GM12874 (cell line): Measurements from ENCODE around the gene ANKFN1.

Source experiments
- TF ChIP-seq, protein P1 (sequence below): IDR thresholded peaks from 2 replicates; pipeline ENCODE4 v1.5.1; 2011; ENCODE audit warnings: low read depth, mild to moderate bottlenecking, control low read depth, low read length, moderate library complexity; ENCODE audit not compliant: insufficient read depth

The ANKFN1 gene

DNA sequence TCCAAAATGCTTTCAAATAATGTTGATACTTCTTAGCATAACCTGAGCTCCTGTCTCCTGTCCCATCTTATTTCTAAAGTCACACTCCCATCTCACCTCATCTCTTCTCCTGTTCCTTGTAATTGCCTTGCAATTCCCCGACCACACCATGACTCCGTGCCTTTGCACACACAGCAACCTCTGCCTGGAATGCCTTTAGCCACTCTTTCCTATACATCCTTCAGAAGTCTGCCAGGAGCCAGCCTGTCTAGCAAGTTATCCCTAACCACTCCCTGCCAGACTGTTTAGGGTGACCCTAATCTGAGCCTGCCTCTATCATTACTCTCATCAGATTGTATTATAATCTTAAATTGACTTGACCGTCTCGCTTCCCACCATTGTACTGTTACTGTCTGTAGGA, 272.2 kb downstream of the ANKFN1 start:
- TF ChIP-seq, protein P1, sequence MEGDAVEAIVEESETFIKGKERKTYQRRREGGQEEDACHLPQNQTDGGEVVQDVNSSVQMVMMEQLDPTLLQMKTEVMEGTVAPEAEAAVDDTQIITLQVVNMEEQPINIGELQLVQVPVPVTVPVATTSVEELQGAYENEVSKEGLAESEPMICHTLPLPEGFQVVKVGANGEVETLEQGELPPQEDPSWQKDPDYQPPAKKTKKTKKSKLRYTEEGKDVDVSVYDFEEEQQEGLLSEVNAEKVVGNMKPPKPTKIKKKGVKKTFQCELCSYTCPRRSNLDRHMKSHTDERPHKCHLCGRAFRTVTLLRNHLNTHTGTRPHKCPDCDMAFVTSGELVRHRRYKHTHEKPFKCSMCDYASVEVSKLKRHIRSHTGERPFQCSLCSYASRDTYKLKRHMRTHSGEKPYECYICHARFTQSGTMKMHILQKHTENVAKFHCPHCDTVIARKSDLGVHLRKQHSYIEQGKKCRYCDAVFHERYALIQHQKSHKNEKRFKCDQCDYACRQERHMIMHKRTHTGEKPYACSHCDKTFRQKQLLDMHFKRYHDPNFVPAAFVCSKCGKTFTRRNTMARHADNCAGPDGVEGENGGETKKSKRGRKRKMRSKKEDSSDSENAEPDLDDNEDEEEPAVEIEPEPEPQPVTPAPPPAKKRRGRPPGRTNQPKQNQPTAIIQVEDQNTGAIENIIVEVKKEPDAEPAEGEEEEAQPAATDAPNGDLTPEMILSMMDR = no peak

DNA sequence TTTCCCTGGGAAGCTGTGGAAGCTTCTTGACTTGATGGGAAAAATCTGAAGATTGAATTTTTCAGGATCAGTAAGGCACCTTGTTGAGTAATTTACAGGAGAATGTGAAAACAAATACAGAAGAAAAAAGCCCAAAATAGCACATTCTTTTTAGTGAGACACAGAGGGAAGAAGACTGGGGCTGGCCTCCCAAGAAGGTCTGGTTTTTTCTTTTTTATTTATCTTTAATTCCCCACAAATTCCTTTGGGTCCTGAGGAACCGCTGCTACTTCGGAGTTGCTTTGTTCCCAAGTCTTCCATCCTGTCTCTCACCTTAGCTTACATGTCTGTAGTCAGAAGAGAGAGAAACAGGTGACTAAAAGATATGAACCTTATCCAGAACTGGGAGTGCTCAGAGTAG, 273.6 kb downstream of the ANKFN1 start:
- TF ChIP-seq, protein P1 = no peak

DNA sequence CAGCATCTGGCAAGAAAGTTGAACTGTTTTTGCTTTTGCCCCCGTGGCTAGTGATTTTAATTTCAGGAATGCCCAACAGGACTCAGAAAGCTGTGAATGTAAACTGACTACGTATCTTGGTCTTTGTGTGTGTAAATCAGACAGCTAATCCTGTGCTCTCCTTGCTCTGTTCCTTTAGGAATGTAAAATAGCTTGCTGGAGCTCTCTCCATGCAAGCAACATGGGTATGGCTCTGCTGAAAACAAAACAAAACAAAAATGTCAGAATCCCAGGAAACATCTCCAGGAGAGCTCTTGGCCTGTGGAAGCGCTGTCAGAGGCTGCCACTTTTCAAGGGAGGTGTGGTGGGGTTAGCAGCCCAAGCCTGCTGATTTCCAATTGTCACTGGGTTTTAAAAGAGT, 278.5 kb downstream of the ANKFN1 start:
- TF ChIP-seq, protein P1 = no peak

DNA sequence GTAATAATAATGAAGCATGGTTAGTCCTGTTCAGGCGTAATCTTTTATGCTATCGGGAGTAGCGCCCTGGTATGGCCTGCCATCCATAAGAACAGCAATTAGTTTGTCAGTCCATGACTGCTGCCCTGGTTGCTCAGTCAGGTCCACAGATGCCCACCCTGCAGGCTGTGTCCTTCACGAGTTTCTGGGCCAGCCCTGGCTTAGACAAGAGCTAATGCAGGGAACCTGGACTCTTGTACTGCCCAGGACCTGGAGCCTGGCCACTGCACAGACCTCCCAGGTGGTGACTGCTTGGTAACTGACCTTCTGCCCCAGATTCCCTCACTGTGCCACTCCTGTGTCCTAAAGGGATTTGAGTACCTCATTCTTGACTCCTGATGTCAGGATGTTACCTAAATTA, 279.2 kb downstream of the ANKFN1 start:
- TF ChIP-seq, protein P1 = no peak

DNA sequence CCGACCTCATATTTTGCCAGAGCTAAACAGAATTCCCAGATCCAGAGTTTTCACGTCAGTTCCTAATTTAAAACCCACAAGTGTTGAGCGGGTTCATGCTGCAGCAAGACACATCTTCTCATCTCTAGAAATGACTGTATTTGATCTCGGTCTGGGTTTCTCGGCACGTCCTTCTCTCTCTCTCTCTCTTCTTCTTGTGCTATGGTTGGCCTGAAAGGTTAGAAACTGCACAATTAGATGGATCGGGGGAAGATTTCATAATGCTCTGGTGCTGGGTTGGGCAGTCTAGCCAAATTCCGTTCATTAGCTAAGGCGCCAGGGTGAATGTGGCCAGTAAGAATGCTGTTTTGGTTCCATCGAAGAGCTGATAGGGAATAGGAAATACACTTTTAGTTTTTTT, 281.3 kb downstream of the ANKFN1 start:
- TF ChIP-seq, protein P1 = no peak

DNA sequence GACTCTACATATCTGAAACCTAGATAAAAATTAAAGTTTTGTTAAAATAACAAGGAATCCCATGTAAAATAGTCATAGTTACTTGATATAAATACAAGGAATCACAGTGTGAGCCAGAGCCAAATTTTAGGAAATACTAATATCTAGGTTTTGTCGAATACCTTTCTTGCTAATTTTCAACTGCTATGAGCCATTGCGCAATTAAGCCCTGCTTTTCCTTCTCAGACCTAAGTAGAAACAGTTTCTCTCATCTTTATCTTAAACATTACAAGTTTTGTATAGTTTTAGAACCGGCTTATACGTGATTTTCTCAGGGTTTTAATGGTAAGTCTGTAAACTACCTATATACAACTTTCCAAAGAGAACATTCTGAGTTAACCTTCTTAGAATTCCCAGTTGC, 282.9 kb downstream of the ANKFN1 start:
- TF ChIP-seq, protein P1 = no peak

DNA sequence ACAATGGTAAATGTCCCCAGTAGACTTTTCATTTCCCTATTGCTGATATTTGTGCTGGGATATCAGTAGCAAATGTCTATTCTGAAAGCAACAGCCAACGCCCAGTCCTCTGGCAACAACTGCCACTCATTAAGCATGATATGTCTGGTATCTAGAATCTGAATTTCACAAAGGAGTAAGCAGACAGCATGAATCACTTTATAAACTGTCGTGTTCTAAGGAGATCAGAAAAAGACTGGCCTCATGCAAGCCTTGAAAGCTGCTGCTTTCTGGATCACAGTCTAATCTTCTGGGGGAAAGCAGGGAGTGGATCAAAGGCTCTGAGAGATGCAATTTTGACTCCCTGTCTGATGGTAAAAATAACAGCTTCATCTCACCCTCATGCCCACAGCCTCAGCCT, 287.1 kb downstream of the ANKFN1 start:
- TF ChIP-seq, protein P1 = no peak

DNA sequence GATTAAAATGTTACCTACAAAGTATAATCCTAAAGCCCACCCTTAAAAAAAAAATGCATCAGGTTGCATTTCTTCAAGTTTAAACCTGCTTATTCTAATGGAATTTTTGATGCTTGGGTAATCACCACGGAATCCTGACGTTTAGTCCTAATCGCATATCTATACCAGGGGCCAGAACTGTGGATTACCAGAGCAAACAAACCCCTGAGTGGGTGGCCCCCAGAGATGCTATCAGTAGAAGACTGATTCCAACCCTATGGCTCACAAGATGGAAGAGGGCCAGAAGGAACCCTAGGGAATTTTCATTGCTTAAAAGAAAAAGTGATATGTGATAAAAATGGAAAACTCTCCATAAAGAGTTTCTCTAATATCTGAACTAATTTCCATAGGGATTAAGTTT, 288.0 kb downstream of the ANKFN1 start:
- TF ChIP-seq, protein P1 = no peak
